HL-60 (cell line): ENCODE data around the gene GALNT5.

Source experiments
- DNase-seq, 2 experiments: peaks; one replicate each; pipeline ENCODE4 v3.0.0-alpha.2; 2010 to 2020; ENCODE audit warnings: low read depth in 1 of 2, low spot score in 1 of 2
- H3K27ac ChIP-seq: fragments of 250-450 bp; sonication (Bioruptor Pico); replicated peaks from 2 replicates; pipeline ENCODE4 v1.5.1; 2020; ENCODE audit warnings: mild to moderate bottlenecking, moderate library complexity
- H3K27me3 ChIP-seq: fragments of 250-450 bp; sonication (Bioruptor Pico); 2 replicates; pipeline ENCODE4 v1.5.1; 2021; ENCODE audit warnings: mild to moderate bottlenecking, moderate library complexity; ENCODE audit not compliant: insufficient read depth, poor library complexity, severe bottlenecking
- H3K4me3 ChIP-seq: replicated peaks from 2 replicates; pipeline ENCODE4 v1.5.1; 2011; ENCODE audit warnings: mild to moderate bottlenecking, control low read depth, low read length; ENCODE audit not compliant: insufficient read depth
- CTCF ChIP-seq: IDR thresholded peaks from one replicate; pipeline ENCODE4 v1.5.1; 2011; ENCODE audit warnings: low read length, control low read depth, inconsistent platforms; ENCODE audit not compliant: insufficient read depth
- GABPA ChIP-seq: IDR thresholded peaks from 2 replicates; pipeline ENCODE4 v1.6.1; 2012; ENCODE audit warnings: low read depth
- POLR2AphosphoS5 ChIP-seq: IDR thresholded peaks from 2 replicates; pipeline ENCODE4 v1.6.1; 2012; ENCODE audit warnings: low read depth
- REST ChIP-seq: IDR thresholded peaks from 2 replicates; pipeline ENCODE4 v1.6.1; 2012; ENCODE audit warnings: low read depth; ENCODE audit not compliant: insufficient replicate concordance
- SPI1 ChIP-seq: IDR thresholded peaks from 2 replicates; pipeline ENCODE4 v1.6.1; 2012; ENCODE audit warnings: low read depth, mild to moderate bottlenecking, borderline replicate concordance

GALNT5 gene

GRCh38 chr2:157260533-157261198, 3.2 kb downstream of the GALNT5 start:
- Histone ChIP-seq H3K4me3 (no peak overlapping the region), H3K27ac (no peak overlapping the region), H3K27me3 (no peaks in the 10 kb centered on the region)
- DNase-seq, result no peak
- TF ChIP-seq CTCF, result no peak
- TF ChIP-seq GABPA, result no peak
- TF ChIP-seq SPI1, result no peak
- TF ChIP-seq REST, result no peak
- TF ChIP-seq POLR2AphosphoS5, result no peak

GRCh38 chr2:157261199-157261782, 3.8 kb downstream of the GALNT5 start:
- H3K27ac ChIP-seq, result no peak overlapping the region
- TF ChIP-seq CTCF, result no peak
- TF ChIP-seq GABPA, result no peak
- TF ChIP-seq POLR2AphosphoS5, result no peak
- TF ChIP-seq REST, result no peak
- no peak for TF ChIP-seq SPI1
- H3K4me3 ChIP-seq, result no peak overlapping the region
- no peak for DNase-seq
- H3K27me3 ChIP-seq, result no peaks in the 10 kb centered on the region

- H3K4me3 ChIP-seq, result no peak overlapping the region
- no peak for DNase-seq
- TF ChIP-seq POLR2AphosphoS5 (no peak), REST (no peak)
- H3K27ac ChIP-seq, result no peak overlapping the region
- H3K27me3 ChIP-seq, result no peaks in the 10 kb centered on the region
Measured at GRCh38 chr2:157262248-157262647, 4.7 kb downstream of the GALNT5 start.
